TTC549 (cell line): ENCODE results near the gene ADGRD1.

ENCODE experiments used
- FAIRE-seq: peaks from 2 replicates; lab custom pipeline; 2012; peaks lifted over from hg19 to GRCh38; lab: Jason Lieb, UNC

Gene ADGRD1

GRCh38 chr12:131043401-131043871 lies 89.7 kb downstream of the ADGRD1 start:
- no peak for FAIRE-seq

- FAIRE-seq, result no peak
Measured at GRCh38 chr12:131044136-131044535, 90.4 kb downstream of the ADGRD1 start.

GRCh38 chr12:131044760-131045381 lies 91.2 kb downstream of the ADGRD1 start:
- FAIRE-seq, result no peak

- FAIRE-seq, result no peak
Measured at GRCh38 chr12:131045705-131046460, 92.2 kb downstream of the ADGRD1 start.

GRCh38 chr12:131046813-131047788 lies 93.4 kb downstream of the ADGRD1 start:
- no peak for FAIRE-seq

- no peak for FAIRE-seq
Measured at GRCh38 chr12:131047789-131048610, 94.3 kb downstream of the ADGRD1 start.

- FAIRE-seq, result no peak
Measured at GRCh38 chr12:131048611-131048990, 94.9 kb downstream of the ADGRD1 start.

GRCh38 chr12:131049002-131049401 lies 95.3 kb downstream of the ADGRD1 start:
- no peak for FAIRE-seq

- no peak for FAIRE-seq
Measured at GRCh38 chr12:131049549-131050339, 96.0 kb downstream of the ADGRD1 start.

- FAIRE-seq, result no peak
Measured at GRCh38 chr12:131050463-131051154, 96.9 kb downstream of the ADGRD1 start.

GRCh38 chr12:131051155-131051473 lies 97.4 kb downstream of the ADGRD1 start:
- FAIRE-seq, result no peak

- FAIRE-seq, result no peak
Measured at GRCh38 chr12:131052063-131052781, 98.5 kb downstream of the ADGRD1 start.

- FAIRE-seq, result no peak
Measured at GRCh38 chr12:131052929-131053328, 99.2 kb downstream of the ADGRD1 start.

- no peak for FAIRE-seq
Measured at GRCh38 chr12:131053567-131053966, 99.9 kb downstream of the ADGRD1 start.

- no peak for FAIRE-seq
Measured at GRCh38 chr12:131054345-131055092, 100.8 kb downstream of the ADGRD1 start.

- no peak for FAIRE-seq
Measured at GRCh38 chr12:131055093-131055465, 101.4 kb downstream of the ADGRD1 start.

GRCh38 chr12:131055596-131056233 lies 102.0 kb downstream of the ADGRD1 start:
- no peak for FAIRE-seq

GRCh38 chr12:131056626-131057025 lies 102.9 kb downstream of the ADGRD1 start:
- FAIRE-seq, result no peak
